HG03066 (cell line): ENCODE results near the gene ABCC9.
"Not testable (repeated sequence)": the region's sequence is repeated elsewhere in the genome, so short reads cannot be mapped to it uniquely, and the experiment has no call there.

Source experiments
- ATAC-seq: cut with Tn5 transposase; IDR thresholded peaks from one replicate; pipeline ENCODE4 v1.9.1; 2021; ENCODE audit warnings: low read depth; ENCODE audit not compliant: unreplicated experiment

ABCC9 gene

DNA sequence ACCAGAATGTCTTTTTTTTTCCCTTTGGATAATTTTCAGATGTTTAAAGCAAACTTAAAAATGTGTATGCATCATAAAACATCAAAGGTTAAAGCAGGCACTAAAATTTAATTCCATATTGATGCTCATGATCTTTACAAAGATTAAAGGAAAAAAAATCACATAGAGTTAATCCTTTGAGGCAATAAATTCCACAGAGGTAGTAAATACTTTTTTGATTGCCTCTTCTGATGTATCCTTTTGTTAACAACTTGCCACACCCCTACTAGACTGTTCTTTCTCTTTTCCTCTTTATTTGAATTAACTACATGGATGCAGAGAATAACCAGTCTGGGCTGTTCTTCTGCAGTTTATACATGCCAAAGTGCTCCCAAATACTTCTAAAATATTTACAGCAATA is 121.5 kb downstream of the ABCC9 start:
- no peak for ATAC-seq

DNA sequence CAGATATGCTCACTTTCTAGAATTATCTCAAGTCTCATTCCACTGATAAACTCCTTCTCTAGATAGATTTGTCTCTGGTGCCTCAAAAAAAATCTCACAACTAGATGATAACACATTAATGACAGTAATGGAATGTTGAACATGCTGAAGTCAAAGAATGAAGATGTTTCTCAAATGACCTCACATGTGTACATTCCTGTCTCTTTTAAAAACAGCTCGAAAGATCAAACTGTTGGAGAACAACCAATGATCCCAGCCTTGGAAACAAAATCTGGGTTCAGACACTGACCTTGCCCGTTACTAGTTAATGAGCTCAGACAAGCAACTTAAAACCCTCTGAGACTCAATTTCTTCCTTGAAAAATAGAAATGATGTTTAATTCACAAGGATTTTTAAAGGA is 122.0 kb downstream of the ABCC9 start:
- no peak for ATAC-seq

DNA sequence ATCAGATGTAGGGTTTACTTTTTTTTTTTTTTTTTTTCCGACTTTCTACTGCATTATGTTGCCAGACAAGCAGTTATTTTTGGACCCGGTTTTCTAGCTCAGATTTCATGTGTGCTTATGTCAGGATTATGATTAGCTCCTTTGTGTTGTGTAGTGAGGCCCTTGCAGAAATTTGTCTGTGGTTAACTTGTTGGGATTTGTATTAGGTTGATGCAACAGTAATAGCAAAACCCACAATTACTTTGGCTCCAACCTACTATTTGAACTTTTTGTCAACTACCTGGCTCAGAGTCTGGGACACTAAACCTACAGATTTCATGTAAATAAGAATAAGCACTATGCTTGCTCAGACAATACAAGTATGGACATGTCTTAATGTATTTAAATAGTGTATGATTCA is 122.6 kb downstream of the ABCC9 start:
- ATAC-seq = no peak

DNA sequence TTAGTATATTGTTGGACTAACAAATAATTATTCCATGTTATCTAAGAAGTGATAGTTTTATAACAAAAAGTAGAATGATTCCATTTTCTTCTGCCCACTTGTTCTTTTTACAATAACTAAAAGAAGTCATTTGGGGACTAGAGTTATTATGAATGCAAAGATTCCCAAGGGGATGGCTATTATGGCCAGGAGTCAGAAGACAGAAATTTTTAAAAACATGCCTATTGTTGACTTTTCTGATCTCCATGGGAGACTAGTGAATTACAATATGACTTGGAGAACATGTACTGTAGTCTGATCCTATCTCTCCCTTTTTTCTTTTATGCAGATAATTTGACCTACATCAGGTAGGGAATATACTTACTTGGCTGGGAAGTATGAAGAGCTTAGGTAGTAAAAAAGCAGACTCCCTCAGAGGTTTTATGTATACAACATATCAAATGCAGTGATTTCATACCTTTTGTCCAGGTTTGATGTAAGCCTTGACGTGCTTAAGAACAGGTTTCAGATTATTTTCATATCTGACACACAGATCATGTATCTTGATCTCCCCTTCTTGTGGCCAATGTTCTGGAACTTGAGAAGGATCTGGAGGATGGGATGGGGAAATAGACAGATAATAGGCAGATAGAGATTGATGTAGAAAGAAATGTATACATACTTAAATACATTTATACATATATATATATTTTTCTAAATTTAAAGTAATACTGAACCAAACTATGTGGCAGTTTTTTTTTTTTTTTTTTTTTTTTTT is 125.7 kb downstream of the ABCC9 start:
- ATAC-seq = no peak

DNA sequence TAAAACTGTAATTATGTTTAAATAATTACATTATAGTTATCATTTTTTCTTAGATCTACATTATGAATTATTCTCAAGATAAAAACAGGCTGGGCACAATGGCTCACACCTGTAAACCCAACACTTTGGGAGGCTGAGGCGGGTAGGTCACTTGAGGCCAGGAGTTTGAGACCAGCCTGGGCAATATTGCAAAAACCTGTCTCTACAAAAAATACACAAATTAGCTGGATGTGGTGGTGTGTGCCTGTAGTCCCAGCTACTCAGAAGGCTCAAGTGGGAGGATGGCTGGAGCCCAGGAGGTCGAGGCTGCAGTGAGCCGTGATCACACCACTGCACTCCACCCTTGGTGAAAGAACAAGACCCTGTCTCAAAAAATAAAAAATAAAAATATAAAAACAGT is 126.4 kb downstream of the ABCC9 start:
- no peak for ATAC-seq

DNA sequence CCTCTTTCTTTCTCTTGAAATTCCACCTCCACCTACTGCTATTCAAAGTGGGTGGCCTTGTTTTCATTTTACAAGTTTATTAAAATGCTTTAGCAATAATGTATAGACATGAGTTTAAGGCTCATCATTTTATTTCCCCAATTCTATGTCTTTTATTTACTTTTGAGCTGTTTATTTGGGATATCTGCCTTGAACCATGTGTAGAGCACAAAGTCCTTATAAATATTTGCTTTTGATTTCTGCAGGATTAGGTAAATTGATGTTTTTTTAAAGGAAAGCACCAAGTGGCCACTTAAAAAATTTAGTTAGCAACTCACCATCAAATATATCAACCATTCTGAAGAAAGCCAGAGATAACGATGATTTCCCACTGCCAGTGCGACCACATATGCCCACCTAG is 126.9 kb downstream of the ABCC9 start:
- ATAC-seq = no peak

DNA sequence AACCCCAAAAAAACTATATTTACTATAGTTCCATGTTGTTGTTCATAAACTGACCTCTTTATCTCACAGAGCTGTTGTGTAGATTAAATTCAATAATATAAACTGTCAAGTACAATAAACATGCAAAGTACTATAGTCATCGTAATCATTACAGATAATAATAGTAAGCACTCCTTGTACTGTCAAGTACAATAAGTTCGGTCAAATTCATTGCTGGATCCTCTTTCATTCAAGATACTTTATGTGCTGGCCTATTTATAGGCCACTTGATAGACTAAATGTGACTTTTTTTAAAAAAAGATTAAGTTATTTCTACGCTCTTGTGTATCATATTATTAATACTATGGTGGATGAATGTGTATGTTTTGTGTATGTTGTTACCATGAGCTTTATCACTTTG is 127.5 kb downstream of the ABCC9 start:
- no peak for ATAC-seq

DNA sequence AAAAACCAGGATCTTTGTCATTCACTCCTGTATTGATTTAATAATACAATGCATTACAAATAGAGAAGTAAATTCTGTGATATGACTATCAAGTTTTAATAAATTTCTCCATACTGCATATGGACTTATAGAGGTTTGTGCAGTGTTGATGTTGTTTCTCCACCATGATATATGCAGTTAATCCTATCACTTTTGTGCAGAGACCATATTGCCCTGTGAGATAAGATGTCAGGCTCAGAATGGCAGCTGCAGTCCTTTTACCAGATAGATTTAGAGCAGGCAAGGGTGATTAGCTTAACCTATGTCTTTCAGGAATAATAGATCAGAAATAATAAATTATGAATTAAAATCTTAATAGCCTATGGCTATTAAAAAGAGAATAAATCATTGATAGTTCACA is 128.1 kb downstream of the ABCC9 start:
- ATAC-seq = no peak

DNA sequence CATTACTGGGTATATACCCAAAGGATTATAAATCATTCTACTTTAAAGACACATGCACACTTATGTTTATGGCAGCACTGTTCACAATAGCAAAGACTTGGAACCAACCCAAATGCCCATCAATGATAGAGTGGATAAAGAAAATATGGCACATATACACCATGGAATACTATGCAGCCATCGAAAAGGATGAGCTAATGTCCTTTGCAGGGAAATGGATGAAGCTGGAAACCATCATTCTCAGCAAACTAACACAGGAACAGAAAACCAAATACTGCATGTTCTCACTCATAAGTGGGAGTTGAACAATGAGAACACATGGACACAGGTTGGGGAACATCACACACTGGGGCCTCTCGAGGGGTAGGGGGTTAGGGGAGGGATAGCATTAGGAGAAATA is 128.9 kb downstream of the ABCC9 start:
- ATAC-seq = not testable (repeated sequence)

DNA sequence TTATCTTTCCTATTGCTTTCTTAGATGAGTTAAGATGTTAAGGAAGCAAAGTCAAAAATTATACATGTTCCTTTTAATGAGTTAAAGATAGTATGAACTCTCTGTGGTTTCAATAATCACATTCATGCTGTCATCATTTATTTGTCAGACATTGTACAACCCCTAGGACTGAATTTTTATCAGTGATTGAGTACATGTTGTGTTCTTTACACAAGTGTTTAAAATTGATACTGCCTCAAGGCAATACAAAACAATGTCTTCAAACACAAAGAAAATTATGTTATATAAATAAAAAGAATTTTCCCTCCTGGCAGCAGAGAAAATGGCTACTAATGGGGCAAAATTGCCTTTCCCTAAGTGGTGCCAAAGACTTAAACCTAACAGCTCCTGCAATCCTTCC is 132.1 kb downstream of the ABCC9 start:
- no peak for ATAC-seq

DNA sequence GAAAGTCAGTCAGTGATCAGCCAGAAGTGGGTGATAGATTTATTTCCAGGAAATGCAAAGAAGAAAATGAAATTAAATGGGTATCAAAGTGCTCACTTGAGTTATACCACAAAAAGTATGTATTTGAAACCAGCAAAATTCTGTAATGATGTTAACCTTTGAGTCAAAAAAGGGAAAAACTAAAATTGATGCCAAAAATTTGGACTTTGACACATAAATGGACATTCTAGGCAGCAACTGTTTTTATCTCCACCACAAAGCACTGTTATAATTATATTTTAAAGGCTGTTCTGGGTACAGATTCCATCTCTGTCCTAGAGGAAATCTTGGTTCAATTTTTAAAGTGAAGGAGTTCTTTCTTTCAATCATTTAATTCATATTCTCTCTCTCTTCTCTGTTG is 135.0 kb downstream of the ABCC9 start:
- ATAC-seq = no peak

DNA sequence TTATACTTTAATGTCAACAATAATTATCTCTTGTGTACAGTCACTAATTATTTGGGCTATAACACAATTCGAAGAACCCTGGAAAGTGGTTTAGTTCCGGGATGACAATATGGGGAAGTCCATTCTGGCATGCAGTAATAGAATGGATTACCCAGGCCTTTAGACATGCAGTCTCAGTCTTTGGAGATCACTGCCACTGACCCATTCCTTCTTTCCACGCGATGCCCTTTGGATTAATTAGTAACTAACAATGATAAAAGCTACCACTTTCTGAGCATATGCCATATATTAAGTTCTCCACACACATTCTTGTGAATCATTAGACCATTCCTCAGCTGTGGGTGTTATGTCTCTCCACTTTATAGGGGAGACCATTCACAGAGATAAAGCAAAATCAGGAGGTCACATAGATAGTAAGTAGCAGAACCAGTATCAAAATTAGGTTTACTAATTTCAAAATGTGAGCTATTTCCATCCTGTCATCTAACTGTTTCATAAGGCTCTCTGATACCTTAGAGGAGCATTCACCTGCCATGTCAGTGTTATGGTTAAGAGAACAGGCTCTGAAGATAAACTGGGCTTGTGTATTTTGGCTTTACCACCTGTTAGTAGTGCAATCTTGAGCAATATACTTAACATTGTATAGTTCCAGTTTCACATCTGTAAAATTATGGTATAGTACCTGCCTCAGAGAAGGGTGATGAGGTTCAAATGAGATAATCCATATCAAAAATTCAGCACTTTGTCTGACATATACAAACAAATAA is 139.5 kb downstream of the ABCC9 start:
- no peak for ATAC-seq

DNA sequence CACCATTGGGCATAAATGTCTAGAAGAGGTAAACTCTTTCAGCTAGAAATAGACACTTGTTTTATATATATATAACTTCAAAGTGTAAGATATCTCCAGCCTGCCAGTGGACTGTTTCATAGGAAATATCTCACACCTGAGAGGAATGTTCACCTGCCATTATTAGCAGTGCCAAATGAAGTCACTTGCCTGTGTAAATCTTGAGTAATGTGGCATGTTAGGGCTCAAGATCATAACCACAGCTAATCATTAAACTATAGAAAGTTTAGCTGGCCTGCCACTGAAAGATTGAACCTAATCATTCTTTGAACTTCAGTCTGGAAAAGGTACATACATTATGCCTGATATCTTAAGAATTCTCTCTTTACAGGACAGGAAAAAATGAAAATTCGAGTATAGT is 141.2 kb downstream of the ABCC9 start:
- no peak for ATAC-seq

DNA sequence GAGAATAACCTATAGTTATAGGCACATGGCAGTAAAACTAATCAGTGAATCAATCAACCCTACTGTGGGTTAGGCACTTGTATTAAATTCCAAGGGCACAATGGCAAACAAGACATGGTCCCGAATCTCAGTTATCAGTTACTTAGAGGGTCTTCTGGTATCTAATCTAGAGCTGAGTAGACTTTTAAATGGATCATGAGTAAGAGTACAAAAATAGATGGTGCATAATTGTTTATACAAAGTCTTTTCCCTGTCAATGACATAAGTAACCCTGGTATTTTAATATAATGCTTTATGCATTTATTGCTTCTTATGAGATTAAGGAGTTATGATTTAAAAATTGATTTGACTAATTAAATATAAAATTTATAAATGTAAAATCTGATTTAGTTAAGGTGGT is 143.7 kb downstream of the ABCC9 start:
- ATAC-seq = no peak

DNA sequence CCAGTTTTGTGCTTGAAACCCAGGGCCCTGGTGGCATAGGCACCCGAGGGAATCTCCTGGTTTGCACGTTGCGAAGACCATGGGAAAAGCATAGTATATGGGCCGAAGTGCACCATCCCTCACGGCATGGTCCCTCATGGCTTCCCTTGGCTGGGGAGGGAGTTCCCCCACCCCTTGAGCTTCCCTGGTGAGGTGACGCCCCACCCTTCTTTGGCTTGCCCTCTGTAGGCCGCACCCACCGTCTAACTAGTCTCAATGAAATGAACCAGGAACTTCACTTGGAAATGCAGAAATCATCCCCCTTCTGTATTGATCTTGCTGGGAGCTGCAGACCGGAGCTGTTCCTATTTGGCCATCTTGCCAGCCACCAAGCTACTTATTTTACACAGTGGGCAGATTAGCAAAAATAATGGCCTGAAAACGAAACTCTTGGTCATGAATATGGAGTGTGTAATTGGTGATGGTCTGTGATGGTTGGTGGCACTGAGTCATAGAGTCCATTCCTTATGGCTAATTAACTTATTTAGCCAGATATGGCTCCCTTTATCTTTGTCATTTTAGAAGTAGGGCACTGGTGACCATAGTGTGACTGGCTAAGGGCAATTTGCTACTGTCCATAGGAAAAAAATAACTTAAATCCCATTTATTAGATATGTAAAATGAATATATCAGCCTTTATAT is 145.4 kb downstream of the ABCC9 start:
- ATAC-seq = no peak

DNA sequence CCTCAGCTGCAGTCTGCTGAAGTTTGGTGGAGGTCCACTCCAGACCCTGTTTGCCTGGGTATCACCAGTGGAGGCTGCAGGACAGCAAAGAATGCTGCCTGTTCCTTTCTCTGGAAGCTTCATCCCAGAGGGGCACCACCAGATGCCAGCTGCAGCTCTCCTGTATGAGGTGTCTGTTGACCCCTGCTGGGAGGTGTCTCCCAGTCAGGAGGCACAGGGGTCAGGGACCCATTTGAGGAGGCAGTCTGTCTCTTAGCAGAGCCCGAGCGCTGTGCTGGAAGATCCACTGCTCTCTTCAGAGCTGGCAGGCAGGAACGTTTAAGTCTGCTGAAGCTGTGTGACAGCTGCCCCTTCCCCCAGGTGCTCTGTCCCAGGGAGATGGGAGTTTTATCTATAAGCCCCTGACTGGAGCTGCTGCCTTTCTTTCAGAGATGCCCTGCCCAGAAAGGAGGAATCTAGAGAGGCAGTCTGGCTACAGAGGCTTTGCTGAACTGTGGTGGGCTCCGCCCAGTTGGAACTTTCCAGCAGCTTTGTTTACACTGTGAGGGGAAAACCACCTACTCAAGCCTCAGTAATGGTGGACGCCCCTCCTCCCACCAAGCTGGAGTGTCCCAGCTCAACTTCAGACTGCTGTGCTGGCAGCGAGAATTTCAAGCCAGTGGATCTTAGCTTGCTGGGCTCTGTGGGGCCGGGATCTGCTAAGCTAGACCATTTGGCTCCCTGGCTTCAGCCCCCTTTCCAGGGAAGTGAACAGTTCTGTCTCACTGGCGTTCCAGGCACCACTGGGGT is 146.2 kb downstream of the ABCC9 start:
- not testable (repeated sequence) for ATAC-seq

DNA sequence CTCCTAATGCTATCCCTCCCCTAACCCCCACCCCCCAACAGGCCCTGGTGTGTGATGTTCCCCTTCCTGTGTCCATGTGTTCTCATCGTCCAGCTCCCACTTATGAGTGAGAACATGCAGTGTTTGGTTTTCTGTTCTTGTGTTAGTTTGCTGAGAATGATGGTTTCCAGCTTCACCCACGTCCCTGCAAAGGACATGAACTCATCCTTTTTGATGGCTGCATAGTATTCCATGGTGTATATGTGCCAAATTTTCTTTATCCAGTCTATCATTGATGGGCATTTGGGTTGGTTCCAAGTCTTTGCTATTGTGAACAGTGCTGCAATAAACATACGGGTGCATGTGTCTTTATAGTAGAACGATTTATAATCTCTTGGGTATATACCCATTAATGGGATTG is 151.5 kb downstream of the ABCC9 start:
- not testable (repeated sequence) for ATAC-seq

DNA sequence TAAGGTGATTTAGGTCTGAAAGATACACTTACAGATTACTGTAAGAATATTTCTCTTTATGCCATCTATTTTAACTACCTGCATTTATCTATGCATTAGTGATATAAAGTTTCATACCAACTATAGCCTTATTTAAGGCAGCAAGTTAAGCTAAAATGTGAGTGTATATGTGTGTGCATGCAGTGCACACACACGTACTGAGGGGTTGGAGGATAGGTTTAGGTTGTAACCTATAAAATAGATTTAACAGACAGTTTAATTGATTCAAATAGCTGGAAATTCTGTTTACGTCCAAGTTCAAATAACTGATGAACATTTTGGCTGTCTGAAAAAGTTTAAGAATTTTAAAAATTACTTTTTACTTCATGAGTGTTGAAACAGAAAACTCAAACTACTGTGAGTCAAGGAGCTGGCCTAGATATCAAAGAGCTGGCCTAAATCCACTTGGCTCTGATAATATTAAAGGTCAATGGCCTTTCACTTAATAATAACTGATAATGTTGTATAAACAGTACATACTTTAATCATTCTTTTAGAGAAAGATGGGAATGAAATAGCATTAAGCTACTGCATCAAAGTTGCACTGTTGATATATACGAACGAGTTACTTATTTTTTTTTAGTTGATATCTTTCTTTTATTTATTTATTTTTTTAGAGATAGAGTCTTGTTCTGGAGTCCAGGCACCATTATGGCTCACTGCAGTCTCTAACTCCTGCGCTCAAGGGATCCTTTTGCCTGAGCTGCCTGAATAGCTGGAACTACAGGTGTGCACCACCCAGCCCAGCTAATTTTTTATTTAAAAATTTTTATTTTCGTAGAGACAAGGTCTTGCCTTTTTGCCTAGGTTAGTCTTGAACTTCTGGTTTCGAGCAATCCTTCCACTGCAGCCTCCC is 152.9 kb downstream of the ABCC9 start:
- no peak for ATAC-seq

DNA sequence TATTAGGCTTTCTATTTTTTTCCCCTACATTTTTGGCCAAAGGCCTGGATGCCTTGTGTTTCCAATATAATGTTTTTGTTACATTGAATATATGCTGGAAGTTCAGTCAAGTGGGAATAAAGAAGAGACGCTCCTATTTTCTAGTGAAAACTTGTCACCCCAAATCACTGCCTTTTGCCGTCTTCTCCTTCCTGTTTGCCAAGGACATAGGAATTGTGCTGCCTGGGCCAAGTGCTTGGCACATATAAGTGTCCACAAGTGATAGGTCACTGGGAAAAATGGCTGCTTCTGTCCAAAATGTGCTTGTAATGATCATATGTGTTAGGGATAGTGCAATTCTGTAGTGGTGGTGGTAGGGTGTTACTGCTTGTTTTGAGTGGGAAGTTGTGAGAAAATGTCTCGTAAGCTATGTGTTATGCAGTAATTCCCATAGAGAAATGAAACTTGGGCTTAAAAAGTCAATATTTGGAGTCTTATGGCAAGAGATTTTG is 155.1 kb downstream of the ABCC9 start:
- ATAC-seq = no peak

DNA sequence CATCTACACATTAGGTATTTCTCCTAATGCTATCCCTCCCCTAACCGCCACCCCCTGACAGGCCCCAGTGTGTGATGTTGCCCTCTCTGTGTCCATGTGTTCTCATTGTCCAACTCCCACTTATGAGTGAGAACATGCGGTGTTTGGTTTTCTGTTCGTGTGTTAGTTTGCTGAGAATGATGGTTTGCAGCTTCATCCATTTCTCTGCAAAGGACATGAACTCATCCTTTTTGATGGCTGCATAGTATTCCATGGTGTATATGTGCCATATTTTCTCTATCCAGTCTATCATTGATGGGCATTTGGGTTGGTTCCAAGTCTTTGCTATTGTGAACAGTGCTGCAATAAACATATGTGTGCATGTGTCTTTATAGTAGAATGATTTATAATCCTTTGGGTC is 158.5 kb downstream of the ABCC9 start:
- not testable (repeated sequence) for ATAC-seq
